ENCODE data around the gene M1AP.

DNA sequence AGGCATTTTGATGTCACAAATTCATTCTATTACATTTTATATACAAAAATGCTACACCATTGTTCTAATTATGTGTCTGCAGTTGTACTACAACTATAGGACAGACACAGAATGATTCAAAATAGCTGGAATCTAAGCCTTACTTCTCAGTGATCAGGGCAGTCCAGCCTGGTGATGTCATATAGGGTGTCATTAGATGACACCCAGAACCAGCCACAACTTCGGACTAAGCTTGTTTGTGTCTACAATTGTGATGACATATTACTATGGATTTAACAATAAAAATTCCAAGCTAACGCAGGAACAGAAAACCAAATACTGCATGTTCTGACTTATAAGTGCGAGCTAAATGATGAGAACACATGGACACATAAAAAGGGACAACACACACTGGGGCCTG, 31.0 kb downstream of the M1AP start:
- no peak for TF ChIP-seq ARNT (IDR thresholded peaks at IDR 0.05)
- TF ChIP-seq EP300 (IDR thresholded peaks at IDR 0.05; ENCODE audit: low read length), result no peak
- TF ChIP-seq, protein P1, sequence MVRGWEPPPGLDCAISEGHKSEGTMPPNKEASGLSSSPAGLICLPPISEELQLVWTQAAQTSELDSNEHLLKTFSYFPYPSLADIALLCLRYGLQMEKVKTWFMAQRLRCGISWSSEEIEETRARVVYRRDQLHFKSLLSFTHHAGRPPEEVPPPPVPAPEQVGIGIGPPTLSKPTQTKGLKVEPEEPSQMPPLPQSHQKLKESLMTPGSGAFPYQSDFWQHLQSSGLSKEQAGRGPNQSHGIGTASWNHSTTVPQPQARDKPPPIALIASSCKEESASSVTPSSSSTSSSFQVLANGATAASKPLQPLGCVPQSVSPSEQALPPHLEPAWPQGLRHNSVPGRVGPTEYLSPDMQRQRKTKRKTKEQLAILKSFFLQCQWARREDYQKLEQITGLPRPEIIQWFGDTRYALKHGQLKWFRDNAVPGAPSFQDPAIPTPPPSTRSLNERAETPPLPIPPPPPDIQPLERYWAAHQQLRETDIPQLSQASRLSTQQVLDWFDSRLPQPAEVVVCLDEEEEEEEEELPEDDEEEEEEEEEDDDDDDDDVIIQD (CRISPR knock-in tag; IDR thresholded peaks at IDR 0.05), result no peak
- TF ChIP-seq EZH2 (IDR thresholded peaks at IDR 0.05; ENCODE audit: borderline replicate concordance, low read depth, low read length), result no peak
- no peak for TF ChIP-seq POLR2AphosphoS5 (IDR thresholded peaks at IDR 0.05; ENCODE audit: control insufficient read depth, insufficient read depth, low read depth, low read length)
- TF ChIP-seq, protein P2, sequence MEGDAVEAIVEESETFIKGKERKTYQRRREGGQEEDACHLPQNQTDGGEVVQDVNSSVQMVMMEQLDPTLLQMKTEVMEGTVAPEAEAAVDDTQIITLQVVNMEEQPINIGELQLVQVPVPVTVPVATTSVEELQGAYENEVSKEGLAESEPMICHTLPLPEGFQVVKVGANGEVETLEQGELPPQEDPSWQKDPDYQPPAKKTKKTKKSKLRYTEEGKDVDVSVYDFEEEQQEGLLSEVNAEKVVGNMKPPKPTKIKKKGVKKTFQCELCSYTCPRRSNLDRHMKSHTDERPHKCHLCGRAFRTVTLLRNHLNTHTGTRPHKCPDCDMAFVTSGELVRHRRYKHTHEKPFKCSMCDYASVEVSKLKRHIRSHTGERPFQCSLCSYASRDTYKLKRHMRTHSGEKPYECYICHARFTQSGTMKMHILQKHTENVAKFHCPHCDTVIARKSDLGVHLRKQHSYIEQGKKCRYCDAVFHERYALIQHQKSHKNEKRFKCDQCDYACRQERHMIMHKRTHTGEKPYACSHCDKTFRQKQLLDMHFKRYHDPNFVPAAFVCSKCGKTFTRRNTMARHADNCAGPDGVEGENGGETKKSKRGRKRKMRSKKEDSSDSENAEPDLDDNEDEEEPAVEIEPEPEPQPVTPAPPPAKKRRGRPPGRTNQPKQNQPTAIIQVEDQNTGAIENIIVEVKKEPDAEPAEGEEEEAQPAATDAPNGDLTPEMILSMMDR (IDR thresholded peaks at IDR 0.05 in 2 of 3, conservative IDR thresholded peaks at IDR 0.05 in 1 of 3; ENCODE audit: insufficient read depth in 2 of 3, low read depth in 1 of 3, low read length in 3 of 3), result no peak
- TF ChIP-seq KAT7 (CRISPR knock-in tag; IDR thresholded peaks at IDR 0.05; ENCODE audit: borderline replicate concordance), result no peak
- no peak for TF ChIP-seq MEF2A (IDR thresholded peaks at IDR 0.05; ENCODE audit: control insufficient read depth, low read depth, low read length)
- TF ChIP-seq, protein P3, sequence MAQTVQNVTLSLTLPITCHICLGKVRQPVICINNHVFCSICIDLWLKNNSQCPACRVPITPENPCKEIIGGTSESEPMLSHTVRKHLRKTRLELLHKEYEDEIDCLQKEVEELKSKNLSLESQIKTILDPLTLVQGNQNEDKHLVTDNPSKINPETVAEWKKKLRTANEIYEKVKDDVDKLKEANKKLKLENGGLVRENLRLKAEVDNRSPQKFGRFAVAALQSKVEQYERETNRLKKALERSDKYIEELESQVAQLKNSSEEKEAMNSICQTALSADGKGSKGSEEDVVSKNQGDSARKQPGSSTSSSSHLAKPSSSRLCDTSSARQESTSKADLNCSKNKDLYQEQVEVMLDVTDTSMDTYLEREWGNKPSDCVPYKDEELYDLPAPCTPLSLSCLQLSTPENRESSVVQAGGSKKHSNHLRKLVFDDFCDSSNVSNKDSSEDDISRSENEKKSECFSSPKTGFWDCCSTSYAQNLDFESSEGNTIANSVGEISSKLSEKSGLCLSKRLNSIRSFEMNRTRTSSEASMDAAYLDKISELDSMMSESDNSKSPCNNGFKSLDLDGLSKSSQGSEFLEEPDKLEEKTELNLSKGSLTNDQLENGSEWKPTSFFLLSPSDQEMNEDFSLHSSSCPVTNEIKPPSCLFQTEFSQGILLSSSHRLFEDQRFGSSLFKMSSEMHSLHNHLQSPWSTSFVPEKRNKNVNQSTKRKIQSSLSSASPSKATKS (CRISPR knock-in tag; IDR thresholded peaks at IDR 0.05), result no peak
